HCT116 (cell line): ENCODE results near the gene BCL2L13.

Experiments used
- YY1 ChIP-seq: IDR thresholded peaks from 2 replicates; pipeline ENCODE4 v1.6.1; 2011; ENCODE audit warnings: low read length, low read depth, moderate library complexity, mild to moderate bottlenecking; ENCODE audit not compliant: insufficient replicate concordance; ENCODE audit errors: extremely low read depth
- TF ChIP-seq, protein P1 (sequence below), 3 experiments: fragments of 200-600 bp in 1 of 3; sonication (generic) in 1 of 3; IDR thresholded peaks in 2 of 3; conservative IDR thresholded peaks in 1 of 3; 2 replicates each; pipeline ENCODE4 v1.5.1; 2012 to 2017; ENCODE audit warnings: low read depth in 2 of 3, low read length in 2 of 3, antibody characterized with exemption in 1 of 3, borderline replicate concordance in 1 of 3, control low read depth in 1 of 3, mild to moderate bottlenecking in 1 of 3, mixed read lengths in 1 of 3, mixed run types in 1 of 3, moderate library complexity in 1 of 3; ENCODE audit not compliant: insufficient read depth in 1 of 3

DNA sequence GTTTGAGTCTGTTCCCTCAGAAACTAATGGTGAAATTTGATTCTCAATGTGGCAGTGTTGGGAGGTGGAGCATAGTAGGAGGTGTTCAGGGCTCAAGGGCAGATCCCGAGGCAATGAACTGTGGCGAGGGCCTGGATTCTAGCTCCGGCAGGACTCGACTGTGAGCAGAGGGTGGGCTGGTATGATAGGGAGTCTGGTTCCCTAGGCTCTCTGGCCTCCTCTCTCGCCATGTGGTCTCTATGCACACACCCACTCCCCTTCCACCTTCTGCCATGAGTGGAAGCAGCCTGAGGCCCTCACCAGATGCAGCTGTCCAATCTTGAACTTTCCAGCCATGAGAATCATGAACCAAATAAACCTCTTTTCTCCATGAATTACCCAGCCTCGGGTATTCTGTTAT, 42.3 kb upstream of the BCL2L13 start:
- TF ChIP-seq YY1, result no peak
- TF ChIP-seq, protein P1, sequence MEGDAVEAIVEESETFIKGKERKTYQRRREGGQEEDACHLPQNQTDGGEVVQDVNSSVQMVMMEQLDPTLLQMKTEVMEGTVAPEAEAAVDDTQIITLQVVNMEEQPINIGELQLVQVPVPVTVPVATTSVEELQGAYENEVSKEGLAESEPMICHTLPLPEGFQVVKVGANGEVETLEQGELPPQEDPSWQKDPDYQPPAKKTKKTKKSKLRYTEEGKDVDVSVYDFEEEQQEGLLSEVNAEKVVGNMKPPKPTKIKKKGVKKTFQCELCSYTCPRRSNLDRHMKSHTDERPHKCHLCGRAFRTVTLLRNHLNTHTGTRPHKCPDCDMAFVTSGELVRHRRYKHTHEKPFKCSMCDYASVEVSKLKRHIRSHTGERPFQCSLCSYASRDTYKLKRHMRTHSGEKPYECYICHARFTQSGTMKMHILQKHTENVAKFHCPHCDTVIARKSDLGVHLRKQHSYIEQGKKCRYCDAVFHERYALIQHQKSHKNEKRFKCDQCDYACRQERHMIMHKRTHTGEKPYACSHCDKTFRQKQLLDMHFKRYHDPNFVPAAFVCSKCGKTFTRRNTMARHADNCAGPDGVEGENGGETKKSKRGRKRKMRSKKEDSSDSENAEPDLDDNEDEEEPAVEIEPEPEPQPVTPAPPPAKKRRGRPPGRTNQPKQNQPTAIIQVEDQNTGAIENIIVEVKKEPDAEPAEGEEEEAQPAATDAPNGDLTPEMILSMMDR (IDR thresholded peaks at IDR 0.05 in 2 of 3, conservative IDR thresholded peaks at IDR 0.05 in 1 of 3; ENCODE audit: borderline replicate concordance in 1 of 3, insufficient read depth in 1 of 3, low read depth in 2 of 3, low read length in 2 of 3), result no peak
